Endodermal cell (in vitro differentiated cells): ENCODE data around the gene GATAD2A. TPM values are rescaled to one million over a fixed set of nuclear protein-coding genes. Genes with fewer than 3 reads are reported as not detected.

ENCODE experiments used
- DNase-seq: peaks from one replicate; pipeline ENCODE4 v3.0.0-alpha.2; 2017
- H3K27ac ChIP-seq: 2 replicates; pipeline ENCODE4 v1.5.1; 2013; ENCODE audit warnings: mild to moderate bottlenecking, low read depth, low read length, moderate library complexity
- H3K27me3 ChIP-seq: 2 replicates; pipeline ENCODE4 v1.6.1; 2013; ENCODE audit warnings: mild to moderate bottlenecking, low read length, moderate library complexity; ENCODE audit not compliant: insufficient read depth, control insufficient read depth, poor library complexity, severe bottlenecking
- H3K36me3 ChIP-seq: 2 replicates; pipeline ENCODE4 v1.7.0; 2013; ENCODE audit warnings: mild to moderate bottlenecking, low read length, moderate library complexity; ENCODE audit not compliant: control insufficient read depth, insufficient read depth
- H3K4me1 ChIP-seq: one replicate; pipeline ENCODE4 v1.7.0; 2013; ENCODE audit warnings: low read length; ENCODE audit not compliant: control insufficient read depth, insufficient read depth
- H3K4me3 ChIP-seq: 2 replicates; pipeline ENCODE4 v1.5.1; 2013; ENCODE audit warnings: mild to moderate bottlenecking, low read length, moderate library complexity
- H3K9ac ChIP-seq: 2 replicates; pipeline ENCODE4 v1.6.1; 2013; ENCODE audit warnings: mild to moderate bottlenecking, low read length, moderate library complexity; ENCODE audit not compliant: poor library complexity, severe bottlenecking; ENCODE audit errors: extremely low read depth
- H3K9me3 ChIP-seq: 2 replicates; pipeline ENCODE4 v1.6.1; 2013; ENCODE audit warnings: mild to moderate bottlenecking, low read length, moderate library complexity; ENCODE audit not compliant: control insufficient read depth
- H3K27ac Mint-ChIP-seq: 2 replicates; pipeline ENCODE4 v1.8.0; 2020; ENCODE audit warnings: mixed read lengths
- H3K27me3 Mint-ChIP-seq: 2 replicates; pipeline ENCODE4 v1.8.0; 2021; ENCODE audit warnings: mild to moderate bottlenecking, mixed read lengths; ENCODE audit not compliant: insufficient read depth
- H3K36me3 Mint-ChIP-seq: 2 replicates; pipeline ENCODE4 v1.8.0; 2020; ENCODE audit warnings: low read depth, mixed read lengths
- H3K4me1 Mint-ChIP-seq: 2 replicates; pipeline ENCODE4 v1.8.0; 2020; ENCODE audit warnings: mixed read lengths
- H3K4me3 Mint-ChIP-seq: 2 replicates; pipeline ENCODE4 v1.8.0; 2020; ENCODE audit warnings: mild to moderate bottlenecking, moderate library complexity, mixed read lengths
- H3K9me3 Mint-ChIP-seq: 2 replicates; pipeline ENCODE4 v1.8.0; 2020; ENCODE audit warnings: mild to moderate bottlenecking, mixed read lengths
- CTCF ChIP-seq: fragments of 200-600 bp; sonication (generic); conservative IDR thresholded peaks from 2 replicates; pipeline ENCODE4 v1.5.0; 2021; ENCODE audit warnings: antibody characterized with exemption, mild to moderate bottlenecking
- WGBS, 2 experiments: methylation state at CpG; one replicate each; pipeline versions ENCODE4 v1.1.5 to v1.1.7; 2013; ENCODE audit warnings: missing lambda C conversion rate in 2 of 2, mixed read lengths in 1 of 2; ENCODE audit not compliant: insufficient coverage in 1 of 2, insufficient read length in 1 of 2; 5-methylcytosine and 5-hydroxymethylcytosine counted together
- total RNA-seq, 2 donors: library from RNA; stranded (reverse); fragmentation: NEBNext Ultra II Directional in 1 of 2; extraction: Animal tissue kit (Norgen Biotek cat#: 25700) in 1 of 2; gene quantifications; 2 replicates in 1 of 2; 3 replicates in 1 of 2; pipeline ENCODE4 v1.2.1, GENCODE V29; 2021

The GATAD2A gene
- total RNA-seq, 2 donors from 2014 or later: 115 to 126 TPM

DNA sequence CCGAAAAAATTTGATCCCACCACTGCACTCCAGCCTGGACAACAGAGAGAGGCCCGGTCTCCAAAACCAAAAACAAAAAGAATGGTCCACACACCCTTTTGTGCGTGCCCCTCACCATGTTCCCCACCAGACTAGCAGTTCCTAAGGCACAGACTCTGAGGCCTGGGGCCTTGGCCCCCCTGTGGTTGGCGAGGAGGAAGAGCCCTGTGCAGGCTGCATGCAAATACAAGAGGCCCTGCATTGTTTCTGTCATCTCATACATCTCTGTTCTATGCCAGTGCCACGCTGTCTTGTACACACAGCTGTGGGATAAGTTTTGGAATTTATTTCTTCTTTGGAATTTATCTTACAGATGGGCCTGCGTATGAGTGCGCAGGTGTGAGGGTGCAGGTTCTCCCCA is 118.6 kb downstream of the GATAD2A start:
- no peaks in the 10 kb centered on the region for H3K9me3 ChIP-seq
- no peak overlapping the region for H3K4me3 ChIP-seq
- H3K27ac Mint-ChIP-seq: no peak overlapping the region
- peaks cover 39% of the 10 kb centered on the region for H3K36me3 ChIP-seq
- H3K4me1 Mint-ChIP-seq: peaks cover 4% of the 10 kb centered on the region
- DNase-seq: no peak
- peaks cover 53% of the 10 kb centered on the region for H3K36me3 Mint-ChIP-seq
- no peak overlapping the region for H3K27ac ChIP-seq
- H3K4me3 Mint-ChIP-seq: no peak overlapping the region
- no peaks in the 10 kb centered on the region for H3K4me1 ChIP-seq
- no peak overlapping the region for H3K9ac ChIP-seq
- TF ChIP-seq CTCF: no peak
- peaks cover 2% of the 10 kb centered on the region for H3K9me3 Mint-ChIP-seq
- no peaks in the 10 kb centered on the region for H3K27me3 ChIP-seq
- WGBS, 2 experiments: 91 to 94% methylated on average over 6 to 7 of the region's 7 CpGs
- H3K27me3 Mint-ChIP-seq: no peaks in the 10 kb centered on the region

GRCh38 chr19:19525611-19526380 is 120.3 kb downstream of the GATAD2A start:
- Histone ChIP-seq H3K27ac (peak overlapping the region; percentile 32), H3K4me3 (no peak overlapping the region), H3K9ac (no peak overlapping the region), H3K27me3 (no peaks in the 10 kb centered on the region), H3K9me3 (no peaks in the 10 kb centered on the region), H3K36me3 (peaks cover 32% of the 10 kb centered on the region), H3K4me1 (no peaks in the 10 kb centered on the region)
- Mint-ChIP-seq H3K36me3 (peaks cover 44% of the 10 kb centered on the region), H3K9me3 (peaks cover 2% of the 10 kb centered on the region), H3K4me1 (peaks cover 4% of the 10 kb centered on the region), H3K27me3 (no peaks in the 10 kb centered on the region), H3K4me3 (no peak overlapping the region), H3K27ac (peak overlapping the region; percentile 13)
- no peak for TF ChIP-seq CTCF
- WGBS, 2 experiments: 93 to 94% methylated on average over 15 to 23 of the region's 23 CpGs
- DNase-seq: no peak

GRCh38 chr19:19526581-19527370 is 121.3 kb downstream of the GATAD2A start:
- H3K9me3 Mint-ChIP-seq: no peaks in the 10 kb centered on the region

More at GRCh38 chr19:19526581-19527370, 121.3 kb downstream of the GATAD2A start:
- H3K36me3 ChIP-seq: peaks cover 33% of the 10 kb centered on the region
- H3K9me3 ChIP-seq: no peaks in the 10 kb centered on the region
- peak overlapping the region; percentile 13 for H3K27ac Mint-ChIP-seq
- no peaks in the 10 kb centered on the region for H3K4me1 ChIP-seq
- TF ChIP-seq CTCF: no peak
- no peak overlapping the region for H3K4me3 ChIP-seq
- peaks cover 39% of the 10 kb centered on the region for H3K36me3 Mint-ChIP-seq
- no peak overlapping the region for H3K4me3 Mint-ChIP-seq
- peaks cover 4% of the 10 kb centered on the region for H3K4me1 Mint-ChIP-seq
- H3K9ac ChIP-seq: no peak overlapping the region
- no peak for DNase-seq
- H3K27me3 ChIP-seq: no peaks in the 10 kb centered on the region
- 95% methylated on average over 9 to 27 of the region's 28 CpGs for WGBS, 2 experiments
- H3K27ac ChIP-seq: no peak overlapping the region
- no peaks in the 10 kb centered on the region for H3K27me3 Mint-ChIP-seq
